Natural killer cell treated with Interleukin-12 subunit alpha and Interleukin-12 subunit beta and Interleukin-15 and Interleukin-18, amount 100 ng/mL, for 72 hours (primary cell): ENCODE data around the gene PLEKHG4B. TPM values are rescaled to one million over a fixed set of nuclear protein-coding genes. Genes with fewer than 3 reads are reported as not detected.
"Not testable (repeated sequence)": the region's sequence is repeated elsewhere in the genome, so short reads cannot be mapped to it uniquely, and the experiment has no call there.

Experiments
- ATAC-seq, 2 donors: fragments of 150-1000 bp; cut with Tn5 transposase in 1 of 2; sonication (Bioruptor Pico), chemical (Tn5 transposase) in 1 of 2; 2 replicates each; pipeline ENCODE4 v1.10.0; 2021
- DNase-seq: peaks from one replicate; pipeline ENCODE4 v3.0.0; 2022; ENCODE audit warnings: low spot score
- H3K27ac Mint-ChIP-seq, 2 donors: 1 replicate in 1 of 2; 2 replicates in 1 of 2; pipeline ENCODE4 v1.8.0; 2022; ENCODE audit warnings: mixed read lengths in 2 of 2, mild to moderate bottlenecking in 1 of 2, moderate library complexity in 1 of 2
- H3K27me3 Mint-ChIP-seq, 2 donors: 1 replicate in 1 of 2; 2 replicates in 1 of 2; pipeline ENCODE4 v1.8.0; 2022; ENCODE audit warnings: mixed read lengths in 2 of 2
- H3K36me3 Mint-ChIP-seq: one replicate; pipeline ENCODE4 v1.8.0; 2022; ENCODE audit warnings: mixed read lengths
- H3K4me1 Mint-ChIP-seq, 2 donors: 1 replicate in 1 of 2; 2 replicates in 1 of 2; pipeline ENCODE4 v1.8.0; 2022; ENCODE audit warnings: low read depth in 2 of 2, mixed read lengths in 2 of 2, mild to moderate bottlenecking in 1 of 2
- H3K4me3 Mint-ChIP-seq: one replicate; pipeline ENCODE4 v1.8.0; 2022; ENCODE audit warnings: mixed read lengths
- H3K9me3 Mint-ChIP-seq: 2 replicates; pipeline ENCODE4 v1.8.0; 2022; ENCODE audit warnings: mixed read lengths
- total RNA-seq, 2 donors: library from RNA; stranded (reverse); gene quantifications; one replicate each; pipeline ENCODE4 v1.2.3, GENCODE V29; 2022

Gene PLEKHG4B
- total RNA-seq, 2 donors from 2014 or later = not detected

DNA sequence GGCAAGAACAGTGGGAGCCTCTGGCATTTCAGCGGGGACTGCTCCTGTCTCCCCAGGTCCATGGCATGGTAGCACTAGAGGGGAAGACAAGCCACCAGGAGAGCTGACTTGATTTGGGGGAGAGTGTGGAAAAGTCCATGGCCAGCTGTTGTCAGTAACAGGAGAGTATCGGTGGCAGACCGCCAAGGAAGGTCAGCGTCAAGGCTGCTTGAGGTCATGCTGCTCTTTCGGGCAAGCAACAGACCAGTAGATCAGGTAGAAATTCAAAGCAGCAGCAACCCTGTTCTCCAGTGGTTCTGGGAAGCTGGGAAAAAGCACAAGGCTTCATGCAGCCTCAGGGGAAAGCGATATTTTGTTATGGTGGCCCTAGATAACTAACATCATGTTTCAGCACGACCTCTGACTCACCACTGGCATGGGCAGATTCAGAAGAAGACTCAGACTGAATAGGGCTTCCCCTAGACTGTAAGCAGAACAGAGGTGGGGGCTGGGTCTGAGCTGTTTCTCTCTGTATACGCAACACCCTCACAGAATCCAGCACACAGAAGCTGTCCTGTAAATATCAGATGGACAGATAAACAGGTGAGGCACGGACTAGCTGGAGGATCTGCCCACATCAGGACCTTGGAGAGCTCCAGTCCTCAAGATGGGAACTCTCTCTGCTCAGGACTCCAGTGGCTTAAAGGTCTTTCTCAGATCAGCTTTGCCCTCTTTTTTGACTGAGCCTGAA is 35.2 kb upstream of the PLEKHG4B start:
- no peak for DNase-seq
- Mint-ChIP-seq H3K4me1 (peaks cover 0 to 3% of the 10 kb centered on the region in 2 donors), H3K4me3 (no peak overlapping the region), H3K27ac (no peak overlapping the region), H3K27me3 (peaks cover 24 to 27% of the 10 kb centered on the region in 2 donors), H3K36me3 (no peaks in the 10 kb centered on the region), H3K9me3 (no peaks in the 10 kb centered on the region)
- ATAC-seq = no peak

GRCh38 chr5:60250-60649 is 31.7 kb upstream of the PLEKHG4B start:
- not testable (repeated sequence) for H3K36me3 Mint-ChIP-seq, ATAC-seq, H3K9me3 Mint-ChIP-seq, DNase-seq, H3K27ac Mint-ChIP-seq, H3K4me3 Mint-ChIP-seq, H3K4me1 Mint-ChIP-seq
- peaks cover 28 to 39% of the 10 kb centered on the region in 2 donors for H3K27me3 Mint-ChIP-seq

GRCh38 chr5:70440-70839 is 21.5 kb upstream of the PLEKHG4B start:
- Mint-ChIP-seq H3K4me3 (no peak overlapping the region), H3K27me3 (peaks cover 21 to 36% of the 10 kb centered on the region in 2 donors), H3K36me3 (no peaks in the 10 kb centered on the region), H3K9me3 (no peaks in the 10 kb centered on the region), H3K27ac (no peak overlapping the region), H3K4me1 (no peaks in the 10 kb centered on the region)
- DNase-seq (no peak), ATAC-seq (no peak)

GRCh38 chr5:72316-73180 is 19.4 kb upstream of the PLEKHG4B start:
- not testable (repeated sequence) for H3K27ac Mint-ChIP-seq, H3K9me3 Mint-ChIP-seq, DNase-seq, H3K4me3 Mint-ChIP-seq, H3K36me3 Mint-ChIP-seq, H3K4me1 Mint-ChIP-seq, ATAC-seq
- H3K27me3 Mint-ChIP-seq = peaks cover 13 to 24% of the 10 kb centered on the region in 2 donors

DNA sequence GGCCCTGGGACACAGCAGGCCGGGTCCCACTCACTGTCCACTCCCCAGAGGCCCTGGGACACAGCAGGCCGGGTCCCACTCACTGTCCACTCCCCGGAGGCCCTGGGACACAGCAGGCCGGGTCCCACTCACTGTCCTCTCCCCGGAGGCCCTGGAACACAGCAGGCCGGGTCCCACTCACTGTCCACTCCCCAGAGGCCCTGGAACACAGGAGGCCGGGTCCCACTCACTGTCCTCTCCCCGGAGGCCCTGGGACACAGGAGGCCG is 18.9 kb upstream of the PLEKHG4B start:
- not testable (repeated sequence) for H3K4me1 Mint-ChIP-seq, H3K27ac Mint-ChIP-seq, DNase-seq, H3K4me3 Mint-ChIP-seq, H3K9me3 Mint-ChIP-seq, H3K36me3 Mint-ChIP-seq, ATAC-seq
- peaks cover 9 to 18% of the 10 kb centered on the region in 2 donors for H3K27me3 Mint-ChIP-seq

DNA sequence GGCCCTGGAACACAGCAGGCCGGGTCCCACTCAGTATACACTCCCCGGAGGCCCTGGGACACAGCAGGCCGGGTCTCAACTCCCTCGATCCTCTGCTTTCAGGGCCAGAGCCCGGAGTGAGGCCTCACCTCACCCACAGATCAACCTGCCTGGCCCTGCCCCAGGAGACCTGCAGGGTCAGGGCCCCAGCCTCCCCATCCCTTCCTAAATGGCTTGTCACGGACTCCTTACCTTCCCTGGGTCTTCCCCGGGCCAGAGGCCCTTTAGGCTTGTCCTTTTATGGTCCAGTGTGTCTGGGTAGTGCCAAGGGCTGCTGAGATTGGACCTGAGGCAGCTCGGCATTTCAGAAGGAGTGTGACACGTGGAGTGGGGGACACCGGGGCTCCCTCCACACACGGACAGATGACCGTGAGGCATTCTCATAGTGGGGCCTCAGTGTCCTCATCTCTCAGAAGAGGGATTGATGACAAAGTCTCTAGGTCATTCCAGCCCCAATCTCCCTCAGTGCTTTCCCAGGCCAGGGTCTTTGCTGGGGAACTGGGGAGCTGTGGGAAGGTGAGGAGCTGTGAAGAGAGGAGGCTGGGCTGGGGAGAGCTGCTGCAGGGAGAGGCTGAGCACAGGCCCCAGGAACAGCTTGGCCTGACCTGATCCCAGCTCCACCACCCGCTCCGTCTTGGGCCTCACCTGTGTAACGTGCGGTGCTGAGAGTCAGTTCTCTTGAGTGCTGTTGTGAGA is 18.0 kb upstream of the PLEKHG4B start:
- DNase-seq (no peak), ATAC-seq (no peak)
- H3K9me3 Mint-ChIP-seq = no peaks in the 10 kb centered on the region
- H3K4me1 Mint-ChIP-seq = no peaks in the 10 kb centered on the region
- no peak overlapping the region for H3K27ac Mint-ChIP-seq
- no peaks in the 10 kb centered on the region for H3K36me3 Mint-ChIP-seq
- H3K27me3 Mint-ChIP-seq = peaks cover 10 to 17% of the 10 kb centered on the region in 2 donors
- H3K4me3 Mint-ChIP-seq = no peak overlapping the region

- H3K27ac Mint-ChIP-seq = no peak overlapping the region
- ATAC-seq (no peak), DNase-seq (no peak)
- H3K4me3 Mint-ChIP-seq = no peak overlapping the region
- no peaks in the 10 kb centered on the region for H3K4me1 Mint-ChIP-seq
- no peaks in the 10 kb centered on the region for H3K9me3 Mint-ChIP-seq
- H3K36me3 Mint-ChIP-seq = no peaks in the 10 kb centered on the region
- peaks cover 9 to 17% of the 10 kb centered on the region in 2 donors for H3K27me3 Mint-ChIP-seq
Measured at GRCh38 chr5:74503-75109, 17.4 kb upstream of the PLEKHG4B start.

- Mint-ChIP-seq H3K4me3 (no peak overlapping the region), H3K36me3 (no peaks in the 10 kb centered on the region), H3K4me1 (no peaks in the 10 kb centered on the region), H3K27ac (no peak overlapping the region), H3K27me3 (peaks cover 5 to 10% of the 10 kb centered on the region in 2 donors), H3K9me3 (no peaks in the 10 kb centered on the region)
- DNase-seq (no peak), ATAC-seq (no peak)
Measured at GRCh38 chr5:75331-76320, 16.3 kb upstream of the PLEKHG4B start.

- Mint-ChIP-seq H3K9me3 (no peaks in the 10 kb centered on the region), H3K27me3 (peaks cover 5 to 8% of the 10 kb centered on the region in 2 donors), H3K36me3 (no peaks in the 10 kb centered on the region), H3K4me1 (no peaks in the 10 kb centered on the region), H3K27ac (no peak overlapping the region), H3K4me3 (no peak overlapping the region)
- peak in 1 of 2 donors; percentile 7 for ATAC-seq
- DNase-seq = no peak
Measured at GRCh38 chr5:76358-77169, 15.4 kb upstream of the PLEKHG4B start.

DNA sequence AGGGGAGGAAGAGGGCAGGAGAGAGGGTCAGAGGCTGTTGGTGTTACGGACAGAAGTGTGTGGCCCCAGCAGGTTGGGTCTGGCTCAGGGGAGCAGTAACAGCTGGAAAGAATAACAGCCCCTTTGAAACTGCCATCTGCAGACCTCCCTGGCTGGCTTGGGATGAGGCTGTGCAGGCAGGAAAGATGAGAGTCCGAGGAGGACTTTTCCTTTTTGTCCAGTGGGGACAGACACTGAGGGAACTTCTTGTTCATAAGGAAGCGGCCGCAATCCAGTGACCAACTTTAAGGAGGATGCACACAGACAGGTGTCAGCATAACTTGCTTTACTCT is 14.8 kb upstream of the PLEKHG4B start:
- H3K36me3 Mint-ChIP-seq = no peaks in the 10 kb centered on the region
- peaks cover 5 to 8% of the 10 kb centered on the region in 2 donors for H3K27me3 Mint-ChIP-seq
- no peak for DNase-seq
- no peaks in the 10 kb centered on the region for H3K4me1 Mint-ChIP-seq
- no peaks in the 10 kb centered on the region for H3K9me3 Mint-ChIP-seq
- no peak for ATAC-seq
- H3K4me3 Mint-ChIP-seq = no peak overlapping the region
- H3K27ac Mint-ChIP-seq = no peak overlapping the region

GRCh38 chr5:77546-77945 is 14.4 kb upstream of the PLEKHG4B start:
- ATAC-seq = no peak
- Mint-ChIP-seq H3K9me3 (no peaks in the 10 kb centered on the region), H3K4me1 (no peaks in the 10 kb centered on the region), H3K4me3 (no peak overlapping the region), H3K36me3 (no peaks in the 10 kb centered on the region), H3K27ac (no peak overlapping the region), H3K27me3 (peaks cover 5 to 8% of the 10 kb centered on the region in 2 donors)
- DNase-seq = no peak
